Osteoblast (primary cell): ENCODE results near the gene GLRX. TPM values are rescaled to one million over a fixed set of nuclear protein-coding genes. Genes with fewer than 3 reads are reported as not detected.

Experiments used
- DNase-seq: peaks from one replicate; pipeline ENCODE4 v3.0.0; 2011; ENCODE audit warnings: low spot score, mixed read lengths; ENCODE audit not compliant: insufficient read length; ENCODE audit errors: missing footprints
- H2AFZ ChIP-seq: 2 replicates; pipeline ENCODE4 v1.6.0; 2011; ENCODE audit warnings: mild to moderate bottlenecking, low read length
- H3K27ac ChIP-seq: 2 replicates; pipeline ENCODE4 v1.5.1; 2011; ENCODE audit warnings: mild to moderate bottlenecking, low read depth, low read length, moderate library complexity
- H3K27me3 ChIP-seq: 2 replicates; pipeline ENCODE4 v1.6.0; 2012; ENCODE audit warnings: mild to moderate bottlenecking, control low read depth, inconsistent platforms, low read length, moderate library complexity; ENCODE audit not compliant: insufficient read depth
- H3K36me3 ChIP-seq: 2 replicates; pipeline ENCODE4 v1.5.1; 2011; ENCODE audit warnings: mild to moderate bottlenecking, low read length, control low read depth, moderate library complexity; ENCODE audit not compliant: insufficient read depth
- H3K4me1 ChIP-seq: 2 replicates; pipeline ENCODE4 v1.5.1; 2011; ENCODE audit warnings: mild to moderate bottlenecking, low read length, control low read depth, moderate library complexity; ENCODE audit not compliant: insufficient read depth
- H3K4me2 ChIP-seq: 2 replicates; pipeline ENCODE4 v1.6.0; 2011; ENCODE audit warnings: mild to moderate bottlenecking, low read length; ENCODE audit not compliant: insufficient read depth
- H3K4me3 ChIP-seq: fragments of 200-600 bp; sonication (generic); 3 replicates; pipeline ENCODE4 v1.5.1; 2012; ENCODE audit warnings: mild to moderate bottlenecking, low read length, inconsistent platforms; ENCODE audit not compliant: insufficient read depth
- H3K79me2 ChIP-seq: 2 replicates; pipeline ENCODE4 v1.6.0; 2012; ENCODE audit warnings: mild to moderate bottlenecking, low read length, control low read depth, inconsistent platforms; ENCODE audit not compliant: insufficient read depth
- H3K9me3 ChIP-seq: 2 replicates; pipeline ENCODE4 v1.5.1; 2011; ENCODE audit warnings: low read depth, low read length, control low read depth
- H4K20me1 ChIP-seq: 2 replicates; pipeline ENCODE4 v1.6.0; 2012; ENCODE audit warnings: mild to moderate bottlenecking, low read length, control low read depth; ENCODE audit not compliant: insufficient read depth
- total RNA-seq: library from RNA; depleted of rRNA; stranded (reverse); fragments of >200 nt; gene quantifications from 2 replicates; pipeline ENCODE4 v1.2.3, GENCODE V29; 2012
- TF ChIP-seq, protein P1 (sequence below): IDR thresholded peaks from 2 replicates; pipeline ENCODE4 v1.5.1; 2011; ENCODE audit warnings: mild to moderate bottlenecking, low read depth, low read length, moderate library complexity; ENCODE audit errors: extremely low read depth

Gene GLRX
- total RNA-seq, 1 donor: 59.0 TPM

GRCh38 chr5:95809414-95809960 lies 13.0 kb downstream of the GLRX start:
- H3K4me1 ChIP-seq: peaks cover 33% of the 10 kb centered on the region
- no peaks in the 10 kb centered on the region for H3K79me2 ChIP-seq
- H3K27me3 ChIP-seq: no peaks in the 10 kb centered on the region
- H3K4me2 ChIP-seq: peak overlapping the region; percentile 66
- TF ChIP-seq, protein P1, sequence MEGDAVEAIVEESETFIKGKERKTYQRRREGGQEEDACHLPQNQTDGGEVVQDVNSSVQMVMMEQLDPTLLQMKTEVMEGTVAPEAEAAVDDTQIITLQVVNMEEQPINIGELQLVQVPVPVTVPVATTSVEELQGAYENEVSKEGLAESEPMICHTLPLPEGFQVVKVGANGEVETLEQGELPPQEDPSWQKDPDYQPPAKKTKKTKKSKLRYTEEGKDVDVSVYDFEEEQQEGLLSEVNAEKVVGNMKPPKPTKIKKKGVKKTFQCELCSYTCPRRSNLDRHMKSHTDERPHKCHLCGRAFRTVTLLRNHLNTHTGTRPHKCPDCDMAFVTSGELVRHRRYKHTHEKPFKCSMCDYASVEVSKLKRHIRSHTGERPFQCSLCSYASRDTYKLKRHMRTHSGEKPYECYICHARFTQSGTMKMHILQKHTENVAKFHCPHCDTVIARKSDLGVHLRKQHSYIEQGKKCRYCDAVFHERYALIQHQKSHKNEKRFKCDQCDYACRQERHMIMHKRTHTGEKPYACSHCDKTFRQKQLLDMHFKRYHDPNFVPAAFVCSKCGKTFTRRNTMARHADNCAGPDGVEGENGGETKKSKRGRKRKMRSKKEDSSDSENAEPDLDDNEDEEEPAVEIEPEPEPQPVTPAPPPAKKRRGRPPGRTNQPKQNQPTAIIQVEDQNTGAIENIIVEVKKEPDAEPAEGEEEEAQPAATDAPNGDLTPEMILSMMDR: no peak
- peaks cover 14% of the 10 kb centered on the region for H3K36me3 ChIP-seq
- no peaks in the 10 kb centered on the region for H4K20me1 ChIP-seq
- no peak overlapping the region for H2AFZ ChIP-seq
- H3K4me3 ChIP-seq: peak overlapping the region; percentile 25
- no peak for DNase-seq
- no peaks in the 10 kb centered on the region for H3K9me3 ChIP-seq
- H3K27ac ChIP-seq: peak overlapping the region; percentile 83

DNA sequence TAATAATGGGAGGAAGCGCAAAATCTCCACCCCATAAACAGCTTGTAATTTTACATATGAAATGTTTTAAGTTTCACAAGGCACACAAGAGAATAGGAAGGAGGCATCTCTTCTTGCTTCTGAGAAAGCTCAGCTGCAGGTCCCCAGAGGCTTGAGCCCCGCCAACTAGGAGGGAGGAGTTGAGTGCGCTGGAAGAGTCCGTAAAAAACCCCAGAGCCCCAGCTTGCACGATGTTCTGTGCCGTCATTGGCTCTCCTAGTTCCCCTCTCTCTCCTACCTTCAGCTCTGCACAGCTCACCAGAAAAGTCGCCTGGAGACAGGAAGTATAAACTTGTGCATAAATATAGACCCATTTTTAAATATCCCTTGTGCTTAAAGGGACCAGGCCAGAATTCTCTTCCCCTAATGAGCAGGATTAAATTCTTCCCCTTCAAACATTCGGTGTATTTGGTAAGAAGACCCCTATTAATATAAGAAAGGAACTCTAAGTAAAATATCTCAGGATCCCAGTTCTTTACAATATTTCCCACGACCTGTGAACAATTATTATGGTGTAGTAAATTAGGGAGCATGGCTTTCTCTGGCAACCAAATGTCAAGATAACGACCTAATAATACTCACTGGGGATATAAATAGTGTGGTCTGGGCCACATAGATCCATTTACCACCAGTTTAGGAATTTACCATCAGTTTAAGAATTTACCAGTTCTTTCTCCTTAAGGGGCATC lies 13.7 kb downstream of the GLRX start:
- H3K4me2 ChIP-seq: peak overlapping the region; percentile 39

DNA sequence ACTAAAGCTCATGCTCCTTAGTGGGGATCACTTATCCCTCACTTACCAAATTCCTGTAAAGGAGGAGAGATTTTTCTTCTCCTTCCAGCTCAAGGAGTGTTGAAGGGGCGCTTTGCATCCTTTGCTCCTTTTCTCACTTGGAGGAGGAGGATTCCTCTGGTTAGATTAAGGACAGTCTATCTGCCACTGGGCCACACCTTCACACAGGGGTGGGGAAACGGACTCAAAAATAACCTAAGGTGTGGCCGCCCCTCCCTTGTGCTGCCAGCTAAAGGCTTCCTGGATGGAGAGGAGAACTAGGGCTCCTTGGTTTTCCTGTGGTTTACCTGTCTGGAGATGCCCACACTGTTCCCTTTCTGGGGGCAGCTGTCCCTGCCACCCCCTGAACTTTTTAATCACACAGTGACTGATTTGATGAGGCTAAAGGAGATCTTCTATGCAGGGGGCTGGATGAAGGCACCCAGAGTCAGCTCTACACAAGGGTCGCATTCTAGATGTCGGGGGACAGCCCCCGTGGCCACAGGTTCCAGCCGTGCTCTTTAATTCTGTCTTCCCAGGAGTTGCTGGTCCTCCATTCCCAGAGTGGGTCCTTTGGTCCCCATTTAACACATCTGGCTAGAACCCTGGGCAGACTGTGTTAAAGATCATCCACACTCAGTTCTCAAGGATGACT lies 14.4 kb downstream of the GLRX start:
- no peaks in the 10 kb centered on the region for H3K79me2 ChIP-seq
- H3K27me3 ChIP-seq: no peaks in the 10 kb centered on the region
- H3K36me3 ChIP-seq: peaks cover 10% of the 10 kb centered on the region
- peak overlapping the region; percentile 40 for H3K27ac ChIP-seq
- TF ChIP-seq, protein P1: no peak
- DNase-seq: no peak
- H2AFZ ChIP-seq: no peak overlapping the region
- peaks cover 36% of the 10 kb centered on the region for H3K4me1 ChIP-seq
- H4K20me1 ChIP-seq: no peaks in the 10 kb centered on the region
- H3K9me3 ChIP-seq: no peaks in the 10 kb centered on the region
- H3K4me3 ChIP-seq: no peak overlapping the region
- H3K4me2 ChIP-seq: peak overlapping the region; percentile 39

More for the DNA sequence above, 13.7 kb downstream of the GLRX start:
- peak; percentile 89 for DNase-seq
- Histone ChIP-seq H3K79me2 (no peaks in the 10 kb centered on the region), H2AFZ (no peak overlapping the region), H3K36me3 (peaks cover 10% of the 10 kb centered on the region), H3K9me3 (no peaks in the 10 kb centered on the region), H3K27ac (peak overlapping the region; percentile 83), H3K27me3 (no peaks in the 10 kb centered on the region), H3K4me3 (peak overlapping the region; percentile 25), H4K20me1 (no peaks in the 10 kb centered on the region), H3K4me1 (peaks cover 33% of the 10 kb centered on the region)
- TF ChIP-seq, protein P1: no peak

DNA sequence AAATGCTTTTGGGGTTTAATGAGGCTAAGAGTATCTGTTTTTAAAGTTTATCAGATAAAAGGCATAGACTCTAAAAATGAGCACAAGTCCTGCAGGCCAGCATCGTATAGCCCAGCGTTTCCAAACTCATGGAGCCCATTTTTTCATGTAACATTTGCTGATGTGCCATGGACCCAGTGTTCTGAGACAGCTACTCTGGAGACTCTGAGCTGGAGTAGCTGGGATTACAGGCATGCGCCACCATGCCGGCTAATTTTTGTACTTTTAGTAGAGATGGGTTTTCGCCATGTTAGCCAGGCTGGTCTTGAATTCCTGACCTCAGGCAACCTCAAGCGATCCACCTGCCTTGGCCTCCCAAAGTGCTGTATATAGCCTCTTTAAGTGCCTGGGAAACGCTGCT lies 15.8 kb downstream of the GLRX start:
- Histone ChIP-seq H2AFZ (no peak overlapping the region), H3K27me3 (no peaks in the 10 kb centered on the region), H3K4me2 (no peak overlapping the region), H3K36me3 (peaks cover 3% of the 10 kb centered on the region), H3K4me1 (peaks cover 34% of the 10 kb centered on the region), H3K27ac (no peak overlapping the region), H3K9me3 (no peaks in the 10 kb centered on the region), H4K20me1 (no peaks in the 10 kb centered on the region), H3K79me2 (no peaks in the 10 kb centered on the region), H3K4me3 (no peak overlapping the region)
- DNase-seq: no peak
- TF ChIP-seq, protein P1: no peak
